Left lung (tissue), 10 donors: ENCODE results near the gene NTM. TPM values are rescaled to one million over a fixed set of nuclear protein-coding genes. Genes with fewer than 3 reads are reported as not detected.
A peak's percentile ranks its signal among the peaks of the same experiment; 100 is the strongest.

ENCODE experiments used
- ATAC-seq: fragments of 200-7000 bp; cut with Tn5 transposase; one replicate; pipeline ENCODE4 v1.9.1; 2020; ENCODE audit warnings: moderate library complexity
- DNase-seq, 4 donors: peaks; one replicate each; pipeline ENCODE4 v3.0.0-alpha.2; 2013 to 2020
- H3K27ac ChIP-seq, 2 donors: fragments of 200-600 bp; sonication (generic) in 1 of 2; one replicate each; pipeline versions ENCODE4 v1.5.0 to v1.8.0; 2020 to 2021
- H3K27me3 ChIP-seq, 2 donors: fragments of 200-600 bp; sonication (generic) in 1 of 2; one replicate each; pipeline versions ENCODE4 v1.5.0 to v1.8.0; 2020 to 2021
- H3K36me3 ChIP-seq, 2 donors: fragments of 200-600 bp; sonication (generic) in 1 of 2; one replicate each; pipeline versions ENCODE4 v1.5.0 to v1.8.0; 2020 to 2021
- H3K4me1 ChIP-seq, 2 donors: fragments of 200-600 bp; one replicate each; pipeline ENCODE4 v1.8.0; 2021
- H3K4me3 ChIP-seq, 2 donors: fragments of 200-600 bp; sonication (generic) in 1 of 2; one replicate each; pipeline versions ENCODE4 v1.5.0 to v1.8.0; 2020 to 2021; ENCODE audit warnings: mild to moderate bottlenecking in 1 of 2
- H3K9me3 ChIP-seq, 2 donors: fragments of 200-600 bp; sonication (generic) in 1 of 2; one replicate each; pipeline versions ENCODE4 v1.5.0 to v1.8.0; 2020 to 2021
- CTCF ChIP-seq, 2 donors: fragments of 200-600 bp; sonication (generic) in 1 of 2; IDR thresholded peaks; one replicate each; pipeline versions ENCODE4 v1.5.0 to v1.8.0; 2021; ENCODE audit warnings: antibody characterized with exemption in 2 of 2
- intact Hi-C, 2 donors: fragments of 100-400 bp; cut with DNase I; formaldehyde crosslinking; loops; one replicate each; pipeline versions ENCODE4 v1.11.2 to v1.14.2; 2022
- polyA plus RNA-seq, 6 donors: library from polyadenylated mRNA; unstranded; fragments of 120-200 nt; gene quantifications; one replicate each; pipeline ENCODE4 v1.2.1, GENCODE V29; 2013; ENCODE audit not compliant: insufficient read length in 6 of 6
- total RNA-seq, 2 donors: library from RNA; stranded (reverse); fragmentation: NEBNext Ultra II Directional; extraction: Animal tissue kit (Norgen Biotek cat#: 25700); gene quantifications; one replicate each; pipeline ENCODE4 v1.2.1, GENCODE V29; 2021
- donor health status: DM: no; HTN: yes; CAD: no.
- donor health status: DM: no; HTN: no; CAD: no.

NTM gene
- total and polyA plus RNA-seq, 8 donors, result 9.5 to 31.0 (median 21.1) TPM

GRCh38 chr11:132054822-132055221, 684.4 kb downstream of the NTM start:
- intact Hi-C loops, result no loop called here
- no peaks in the 10 kb centered on the region for H3K36me3 ChIP-seq
- no peak for TF ChIP-seq CTCF (IDR thresholded peaks at IDR 0.05)
- no peaks in the 10 kb centered on the region for H3K27me3 ChIP-seq
- H3K4me3 ChIP-seq, result no peak overlapping the region
- H3K4me1 ChIP-seq, result peaks cover 0 to 8% of the 10 kb centered on the region in 2 donors
- H3K9me3 ChIP-seq, result no peaks in the 10 kb centered on the region
- no peak overlapping the region for H3K27ac ChIP-seq
- DNase-seq (no peak), ATAC-seq (no peak)

GRCh38 chr11:132055296-132055695, 684.9 kb downstream of the NTM start:
- ATAC-seq, result no peak
- DNase-seq, result no peak
- no peaks in the 10 kb centered on the region for H3K9me3 ChIP-seq
- no peaks in the 10 kb centered on the region for H3K27me3 ChIP-seq
- no peak overlapping the region for H3K4me3 ChIP-seq
- H3K4me1 ChIP-seq, result peaks cover 0 to 8% of the 10 kb centered on the region in 2 donors
- intact Hi-C loops, result no loop called here
- H3K27ac ChIP-seq, result no peak overlapping the region
- no peaks in the 10 kb centered on the region for H3K36me3 ChIP-seq
- no peak for TF ChIP-seq CTCF (IDR thresholded peaks at IDR 0.05)

DNA sequence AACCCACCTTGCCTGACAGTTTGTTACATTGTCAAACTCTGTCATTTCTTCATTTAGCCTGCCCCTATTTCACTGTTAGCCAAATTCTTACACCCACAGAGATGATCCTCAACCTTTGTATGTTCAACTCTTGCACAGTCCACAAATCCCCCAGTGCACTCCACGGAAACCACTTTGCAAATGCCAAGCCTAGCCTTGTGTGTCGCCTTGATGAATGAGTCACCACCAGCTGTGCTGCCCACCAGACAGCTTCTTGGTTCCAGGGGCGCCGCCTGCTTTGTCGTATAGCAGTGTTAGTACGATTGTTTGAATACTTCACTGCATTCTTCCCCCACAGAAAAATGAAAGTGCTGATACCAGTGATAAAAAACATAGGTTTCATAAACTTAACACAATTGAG, 686.3 kb downstream of the NTM start:
- intact Hi-C loops, result no loop called here

DNA sequence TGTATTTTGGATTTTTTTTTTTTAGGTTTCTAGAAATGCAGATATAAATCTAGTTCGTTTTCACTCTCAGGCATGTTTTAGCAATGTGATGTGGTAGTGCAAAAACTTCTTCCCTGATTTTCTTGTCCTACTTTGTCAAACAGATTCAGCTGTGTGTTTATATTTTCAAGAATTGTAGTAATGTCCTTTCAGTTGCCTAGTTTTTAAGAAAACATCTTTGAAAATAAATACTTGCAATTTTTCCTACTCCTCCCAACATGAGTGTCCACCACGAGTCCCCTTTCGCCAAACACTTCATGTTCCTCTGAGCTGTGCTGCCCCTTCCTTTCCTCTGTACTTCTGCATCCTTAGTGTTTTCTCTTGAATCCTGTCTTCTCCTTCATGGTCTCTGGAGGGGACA, 686.9 kb downstream of the NTM start:
- no peak for DNase-seq
- intact Hi-C loops, result no loop called here
- no peaks in the 10 kb centered on the region for H3K27me3 ChIP-seq
- no peak for TF ChIP-seq CTCF (IDR thresholded peaks at IDR 0.05)
- peaks cover 3 to 8% of the 10 kb centered on the region in 2 donors for H3K4me1 ChIP-seq
- H3K36me3 ChIP-seq, result no peaks in the 10 kb centered on the region
- ATAC-seq, result no peak
- H3K27ac ChIP-seq, result peak overlapping the region in 1 of 2 donors; percentile 28
- no peaks in the 10 kb centered on the region for H3K9me3 ChIP-seq
- no peak overlapping the region for H3K4me3 ChIP-seq

More for the DNA sequence above, 686.3 kb downstream of the NTM start:
- Histone ChIP-seq H3K4me3 (no peak overlapping the region), H3K36me3 (no peaks in the 10 kb centered on the region), H3K4me1 (peaks cover 0 to 8% of the 10 kb centered on the region in 2 donors), H3K27me3 (no peaks in the 10 kb centered on the region), H3K27ac (no peak overlapping the region), H3K9me3 (no peaks in the 10 kb centered on the region)
- TF ChIP-seq CTCF (IDR thresholded peaks at IDR 0.05), result no peak
- DNase-seq, result no peak
- ATAC-seq, result peak; percentile 51

- intact Hi-C loops, result no loop called here
- TF ChIP-seq CTCF (IDR thresholded peaks at IDR 0.05), result no peak
- peaks cover 5 to 8% of the 10 kb centered on the region in 2 donors for H3K4me1 ChIP-seq
- H3K9me3 ChIP-seq, result no peaks in the 10 kb centered on the region
- H3K27ac ChIP-seq, result peak overlapping the region in 1 of 2 donors; percentile 47
- H3K27me3 ChIP-seq, result no peaks in the 10 kb centered on the region
- H3K36me3 ChIP-seq, result no peaks in the 10 kb centered on the region
- no peak for DNase-seq
- no peak overlapping the region for H3K4me3 ChIP-seq
- ATAC-seq, result peak; percentile 54
Observed at GRCh38 chr11:132058211-132058772, 687.9 kb downstream of the NTM start.
